ENCODE results near the gene CCDC34. TPM values are rescaled to one million over a fixed set of nuclear protein-coding genes. Genes with fewer than 3 reads are reported as not detected.
"Not testable (repeated sequence)": the region's sequence is repeated elsewhere in the genome, so short reads cannot be mapped to it uniquely, and the experiment has no call there.

The CCDC34 gene
- polyA plus RNA-seq, 1 donor: 11.5 TPM

- DNase-seq (ENCODE audit: low read depth): no peak
These were observed 632 bp upstream of the CCDC34 start for GRCh38 chr11:27363576-27364117.

GRCh38 chr11:27361649-27362431, 1.2 kb downstream of the CCDC34 start:
- DNase-seq (ENCODE audit: low read depth): no peak

GRCh38 chr11:27358296-27358695, 4.7 kb downstream of the CCDC34 start:
- no peak for DNase-seq (ENCODE audit: low read depth)

GRCh38 chr11:27357250-27357649, 5.8 kb downstream of the CCDC34 start:
- DNase-seq (ENCODE audit: low read depth): no peak

- DNase-seq (ENCODE audit: low read depth): no peak
These were observed 6.3 kb downstream of the CCDC34 start for GRCh38 chr11:27356624-27357222.

- DNase-seq (ENCODE audit: low read depth): no peak
These were observed 7.4 kb downstream of the CCDC34 start for GRCh38 chr11:27355575-27356104.

GRCh38 chr11:27354359-27354965, 8.6 kb downstream of the CCDC34 start:
- no peak for DNase-seq (ENCODE audit: low read depth)

GRCh38 chr11:27353593-27354358, 9.2 kb downstream of the CCDC34 start:
- no peak for DNase-seq (ENCODE audit: low read depth)

GRCh38 chr11:27352781-27353180, 10.2 kb downstream of the CCDC34 start:
- no peak for DNase-seq (ENCODE audit: low read depth)

GRCh38 chr11:27350511-27350910, 12.5 kb downstream of the CCDC34 start:
- DNase-seq (ENCODE audit: low read depth): no peak

- DNase-seq (ENCODE audit: low read depth): no peak
These were observed 13.1 kb downstream of the CCDC34 start for GRCh38 chr11:27349919-27350318.

GRCh38 chr11:27348340-27348873, 14.6 kb downstream of the CCDC34 start:
- DNase-seq (ENCODE audit: low read depth): no peak

- DNase-seq (ENCODE audit: low read depth): no peak
These were observed 15.4 kb downstream of the CCDC34 start for GRCh38 chr11:27347359-27348339.

GRCh38 chr11:27339941-27340340, 23.1 kb downstream of the CCDC34 start:
- no peak for DNase-seq (ENCODE audit: low read depth)

GRCh38 chr11:27334764-27335163, 28.3 kb downstream of the CCDC34 start:
- not testable (repeated sequence) for DNase-seq (ENCODE audit: low read depth)

- no peak for DNase-seq (ENCODE audit: low read depth)
These were observed 31.0 kb downstream of the CCDC34 start for GRCh38 chr11:27331981-27332380.

- DNase-seq (ENCODE audit: low read depth): no peak
These were observed 32.3 kb downstream of the CCDC34 start for GRCh38 chr11:27330633-27331270.

GRCh38 chr11:27329867-27330632, 33.0 kb downstream of the CCDC34 start:
- no peak for DNase-seq (ENCODE audit: low read depth)

- DNase-seq (ENCODE audit: low read depth): no peak
These were observed 34.4 kb downstream of the CCDC34 start for GRCh38 chr11:27328614-27329013.
